IMR-90 (cell line): ENCODE measurements around the gene CEP126. TPM values are rescaled to one million over a fixed set of nuclear protein-coding genes. Genes with fewer than 3 reads are reported as not detected.

ENCODE experiments used
- ATAC-seq: fragments of 200-7000 bp; cut with Tn5 transposase; 2 replicates; pipeline ENCODE4 v1.9.1; 2020; ENCODE audit warnings: low read depth, mild to moderate bottlenecking, moderate library complexity
- BruUV-seq: library from RNA; stranded (reverse); fragments of 400-500 nt; replicated peaks from 2 replicates; lab custom pipeline; 2021; lab: Mats Ljungman, UMichigan
- CTCF ChIA-PET: fragments of 300-600 bp; formaldehyde crosslinking; extraction: SDS; loops from one replicate; lab custom pipeline; 2021; ENCODE audit warnings: antibody characterized with exemption; lab: Yijun Ruan, JAX
- POLR2A ChIA-PET: fragments of 300-600 bp; sonication (Branson Sonifier 250); formaldehyde crosslinking; loops from one replicate; lab custom pipeline; 2022; ENCODE audit warnings: antibody characterized with exemption; ENCODE audit not compliant: unreplicated experiment; lab: Charles Lee
- DNase-seq: peaks from one replicate; pipeline ENCODE4 v3.0.0; 2013
- H2AFZ ChIP-seq: replicated peaks from 2 replicates; pipeline ENCODE3; 2013; ENCODE audit warnings: low read length, mild to moderate bottlenecking; ENCODE audit not compliant: poor library complexity
- H2AK5ac ChIP-seq: 2 replicates; pipeline ENCODE4 v1.6.1; 2013; ENCODE audit warnings: low read depth, low read length, inconsistent platforms
- H2AK9ac ChIP-seq: replicated peaks from 2 replicates; pipeline ENCODE3; 2013; ENCODE audit warnings: mild to moderate bottlenecking, low read depth, low read length, moderate library complexity; ENCODE audit not compliant: poor library complexity
- H2BK120ac ChIP-seq: 2 replicates; pipeline ENCODE4 v1.6.1; 2013; ENCODE audit warnings: low read depth, low read length, inconsistent platforms
- H2BK15ac ChIP-seq: 3 replicates; pipeline ENCODE4 v1.6.1; 2013; ENCODE audit warnings: low read depth, low read length, inconsistent platforms
- H2BK20ac ChIP-seq: 2 replicates; pipeline ENCODE4 v1.6.1; 2013; ENCODE audit warnings: low read depth, mild to moderate bottlenecking, inconsistent platforms, low read length, moderate library complexity
- H2BK5ac ChIP-seq: 2 replicates; pipeline ENCODE4 v1.6.1; 2013; ENCODE audit warnings: mild to moderate bottlenecking, low read depth, low read length, inconsistent platforms; ENCODE audit not compliant: poor library complexity, severe bottlenecking
- H3K14ac ChIP-seq: replicated peaks from 2 replicates; pipeline ENCODE4 v1.6.1; 2013; ENCODE audit warnings: low read depth, low read length, inconsistent platforms
- H3K18ac ChIP-seq: 2 replicates; pipeline ENCODE4 v1.6.1; 2013; ENCODE audit warnings: low read depth, low read length, control low read depth
- H3K23ac ChIP-seq: 2 replicates; pipeline ENCODE4 v1.6.1; 2013; ENCODE audit warnings: low read depth, low read length, inconsistent platforms
- H3K27ac ChIP-seq: 2 replicates; pipeline ENCODE4 v1.5.1; 2013; ENCODE audit warnings: mild to moderate bottlenecking, control low read depth, low read length; ENCODE audit not compliant: insufficient read depth
- H3K27me3 ChIP-seq: 2 replicates; pipeline ENCODE4 v1.6.1; 2013; ENCODE audit warnings: low read length; ENCODE audit not compliant: control insufficient read depth, insufficient read depth
- H3K36me3 ChIP-seq: 2 replicates; pipeline ENCODE4 v1.6.1; 2013; ENCODE audit warnings: low read length, mixed read lengths; ENCODE audit not compliant: control insufficient read depth, insufficient read depth
- H3K4ac ChIP-seq: 2 replicates; pipeline ENCODE4 v1.6.1; 2013; ENCODE audit warnings: low read depth, low read length, inconsistent platforms
- H3K4me1 ChIP-seq: 2 replicates; pipeline ENCODE4 v1.6.1; 2013; ENCODE audit warnings: low read length, mixed read lengths; ENCODE audit not compliant: control insufficient read depth, insufficient read depth
- H3K4me2 ChIP-seq: 2 replicates; pipeline ENCODE4 v1.6.1; 2013; ENCODE audit warnings: low read depth, mild to moderate bottlenecking, control low read depth, low read length, moderate library complexity
- H3K4me3 ChIP-seq: 2 replicates; pipeline ENCODE4 v1.5.1; 2013; ENCODE audit warnings: low read depth, mild to moderate bottlenecking, control low read depth, low read length, moderate library complexity; ENCODE audit not compliant: insufficient read depth
- H3K56ac ChIP-seq: 2 replicates; pipeline ENCODE4 v1.6.1; 2013; ENCODE audit warnings: low read length, inconsistent platforms; ENCODE audit not compliant: insufficient read depth; ENCODE audit errors: extremely low read depth
- H3K79me1 ChIP-seq, 2 experiments: 2 replicates each; pipeline ENCODE4 v1.6.1; 2013; ENCODE audit warnings: low read length in 2 of 2, inconsistent platforms in 1 of 2, low read depth in 1 of 2
- H3K9ac ChIP-seq: 2 replicates; pipeline ENCODE4 v1.6.1; 2013; ENCODE audit warnings: low read depth, low read length, control low read depth
- H3K9me1 ChIP-seq: 2 replicates; pipeline ENCODE4 v1.6.1; 2013; ENCODE audit warnings: low read length, inconsistent platforms; ENCODE audit not compliant: insufficient read depth
- H3K9me3 ChIP-seq: 2 replicates; pipeline ENCODE4 v1.6.1; 2013; ENCODE audit warnings: low read length; ENCODE audit not compliant: control insufficient read depth, insufficient read depth
- H4K20me1 ChIP-seq: 2 replicates; pipeline ENCODE4 v1.6.1; 2013; ENCODE audit warnings: low read length, inconsistent platforms; ENCODE audit not compliant: insufficient read depth
- H4K5ac ChIP-seq: 2 replicates; pipeline ENCODE4 v1.6.1; 2013; ENCODE audit warnings: mild to moderate bottlenecking, low read depth, low read length, control low read depth
- H4K8ac ChIP-seq, 2 experiments: 2 replicates each; pipeline ENCODE4 v1.6.1; 2013; ENCODE audit warnings: low read depth in 2 of 2, low read length in 2 of 2, control low read depth in 1 of 2, inconsistent platforms in 1 of 2
- H4K91ac ChIP-seq: 2 replicates; pipeline ENCODE4 v1.6.1; 2013; ENCODE audit warnings: low read depth, low read length, inconsistent platforms; ENCODE audit not compliant: insufficient read depth
- BHLHE40 ChIP-seq: fragments of 150-350 bp; IDR thresholded peaks from 2 replicates; pipeline ENCODE4 v1.6.1; 2016; ENCODE audit warnings: mild to moderate bottlenecking, low read depth, low read length
- CEBPB ChIP-seq: IDR thresholded peaks from 2 replicates; pipeline ENCODE4 v1.6.1; 2012; ENCODE audit warnings: low read depth, low read length, improper control_type of control experiment
- CHD1 ChIP-seq: IDR thresholded peaks from 2 replicates; pipeline ENCODE4 v1.6.1; 2012; ENCODE audit warnings: low read depth, low read length, improper control_type of control experiment
- FOS ChIP-seq: fragments of 150-350 bp; IDR thresholded peaks from 2 replicates; pipeline ENCODE4 v1.6.1; 2016; ENCODE audit warnings: low read depth, low read length
- MAFK ChIP-seq: IDR thresholded peaks from 2 replicates; pipeline ENCODE4 v1.6.1; 2012; ENCODE audit warnings: low read depth, low read length, improper control_type of control experiment
- MAZ ChIP-seq: IDR thresholded peaks from 2 replicates; pipeline ENCODE4 v1.6.1; 2012; ENCODE audit warnings: low read depth, mild to moderate bottlenecking, low read length, improper control_type of control experiment, moderate library complexity, borderline replicate concordance
- MXI1 ChIP-seq: IDR thresholded peaks from 2 replicates; pipeline ENCODE4 v1.6.1; 2012; ENCODE audit warnings: low read depth, mild to moderate bottlenecking, low read length, moderate library complexity, borderline replicate concordance
- NFE2L2 ChIP-seq: fragments of 150-350 bp; IDR thresholded peaks from 2 replicates; pipeline ENCODE4 v1.6.1; 2016; ENCODE audit warnings: low read depth, mild to moderate bottlenecking, low read length
- POLR2A ChIP-seq: IDR thresholded peaks from 2 replicates; pipeline ENCODE4 v1.6.1; 2012; ENCODE audit warnings: mild to moderate bottlenecking, low read depth, low read length
- RAD21 ChIP-seq: IDR thresholded peaks from 2 replicates; pipeline ENCODE4 v1.6.1; 2012; ENCODE audit warnings: low read length, improper control_type of control experiment
- RCOR1 ChIP-seq: IDR thresholded peaks from 2 replicates; pipeline ENCODE4 v1.6.1; 2012; ENCODE audit warnings: mild to moderate bottlenecking, low read length, improper control_type of control experiment; ENCODE audit not compliant: insufficient replicate concordance
- RFX5 ChIP-seq: IDR thresholded peaks from 2 replicates; pipeline ENCODE4 v1.8.0; 2012; ENCODE audit warnings: low read depth, mild to moderate bottlenecking, low read length, moderate library complexity
- SMC3 ChIP-seq: fragments of 150-350 bp; IDR thresholded peaks from 2 replicates; pipeline ENCODE4 v1.6.1; 2016; ENCODE audit warnings: low read depth, mild to moderate bottlenecking, antibody characterized with exemption, low read length, moderate library complexity
- WGBS, 2 experiments: methylation state at CpG; one replicate each; pipeline versions ENCODE4 v1.1.5 to v1.1.7; 2013; ENCODE audit warnings: missing lambda C conversion rate in 2 of 2; ENCODE audit not compliant: insufficient read length in 1 of 2; ENCODE audit errors: extremely low coverage in 2 of 2; 5-methylcytosine and 5-hydroxymethylcytosine counted together
- dilution Hi-C: fragments of 300-500 bp; cut with HindIII; formaldehyde crosslinking; loops from one replicate; pipeline ENCODE4 v1.14.3; 2018; ENCODE audit warnings: low sequenced_read_pairs; ENCODE audit not compliant: unreplicated experiment
- in situ Hi-C: fragments of 300-500 bp; cut with MboI; formaldehyde crosslinking; loops from 3 replicates; pipeline ENCODE4 v1.14.3; 2019; ENCODE audit warnings: low sequenced_read_pairs, inconsistent platforms, mixed read lengths
- intact Hi-C: fragments of 100-400 bp; cut with micrococcal nuclease; formaldehyde crosslinking; loops from 2 replicates; pipeline ENCODE4 v1.10.0; 2022
- polyA plus RNA-seq, 3 experiments: library from polyadenylated mRNA; depleted of rRNA; stranded (reverse); fragments of >200 nt; gene quantifications; 2 replicates each; pipeline ENCODE4 v1.2.3, GENCODE V29; 2012; ENCODE audit warnings: low replicate concordance in 1 of 3
- total RNA-seq: library from RNA; depleted of rRNA; stranded (reverse); fragments of >200 nt; gene quantifications from 2 replicates; pipeline ENCODE4 v1.2.3, GENCODE V29; 2012
- TF ChIP-seq, protein P1 (sequence below): fragments of 150-350 bp; IDR thresholded peaks from 2 replicates; pipeline ENCODE4 v1.6.1; 2016; ENCODE audit warnings: low read depth, mild to moderate bottlenecking, low read length, moderate library complexity, borderline replicate concordance
- TF ChIP-seq, protein P2 (sequence below): fragments of 150-350 bp; IDR thresholded peaks from 2 replicates; pipeline ENCODE4 v1.6.1; 2017; ENCODE audit warnings: mild to moderate bottlenecking, antibody characterized with exemption, low read length, low read depth
- TF ChIP-seq, protein P3 (sequence below): conservative IDR thresholded peaks from 2 replicates; pipeline ENCODE4 v1.5.1; 2012; ENCODE audit warnings: mild to moderate bottlenecking, low read depth, low read length, improper control_type of control experiment

The CEP126 gene
- total and polyA plus RNA-seq, 2 of the 4 experiments (the other 2 are of a cell fraction) = 0.72 to 1.4 TPM

DNA sequence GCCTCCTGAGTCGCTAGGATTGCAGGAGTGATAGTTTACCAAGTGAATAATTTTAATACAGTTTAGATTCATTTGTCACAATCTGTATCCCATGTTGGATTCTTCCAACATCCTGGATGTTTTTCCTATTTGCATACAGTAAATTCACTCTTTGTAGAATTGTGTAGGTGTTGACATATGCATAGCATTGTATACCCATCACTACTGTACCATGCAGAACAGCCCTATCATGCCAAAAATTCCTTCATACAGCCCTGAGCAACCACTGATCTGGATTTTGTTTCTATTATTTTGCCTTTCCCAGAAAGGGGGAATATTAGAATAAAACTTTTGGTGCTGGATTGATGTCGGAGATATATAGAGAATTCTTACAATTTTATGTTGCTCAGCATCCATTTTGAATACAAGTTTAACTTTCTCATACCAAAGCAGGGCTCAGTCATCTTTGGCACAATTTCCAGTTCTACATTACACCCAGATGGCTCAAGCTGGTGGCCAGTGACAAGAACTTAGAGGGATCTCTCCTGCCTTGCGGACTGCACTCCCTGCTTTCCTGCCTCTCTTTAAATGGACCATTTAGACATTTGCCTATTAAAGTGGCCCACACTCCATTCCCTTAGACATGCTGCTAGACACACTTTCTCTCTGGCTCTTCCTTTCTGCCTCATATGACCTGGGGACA is 87.0 kb downstream of the CEP126 start:
- Histone ChIP-seq H4K20me1 (no peaks in the 10 kb centered on the region), H4K91ac (no peak overlapping the region), H2BK5ac (no peak overlapping the region), H2AK9ac (no peak overlapping the region), H3K4me1 (peaks cover under 1% of the 10 kb centered on the region; the same call in 1 of the 2 replicates), H3K18ac (no peak overlapping the region), H3K4ac (no peak overlapping the region), H3K4me3 (no peak overlapping the region), H3K27me3 (no peaks in the 10 kb centered on the region), H2BK20ac (no peak overlapping the region), H3K4me2 (no peak overlapping the region), H3K23ac (no peak overlapping the region), H3K9me1 (peaks cover 5% of the 10 kb centered on the region; the same call in 1 of the 2 replicates), H2AK5ac (no peak overlapping the region), H2AFZ (no peak overlapping the region), H3K14ac (no peak overlapping the region), H2BK120ac (no peak overlapping the region), H3K27ac (no peak overlapping the region), H4K8ac (no peak overlapping the region), H3K36me3 (no peaks in the 10 kb centered on the region), H3K56ac (no peak overlapping the region), H3K79me1 (no peaks in the 10 kb centered on the region), H2BK15ac (no peak overlapping the region), H3K9ac (no peak overlapping the region), H3K9me3 (no peaks in the 10 kb centered on the region), H4K5ac (no peak overlapping the region)
- peak; percentile 35; the same call in 1 of the 2 replicates for ATAC-seq
- POLR2A ChIA-PET = no interaction called here
- DNase-seq = no peak
- in situ Hi-C loops (loop anchor here (5.0 kb wide), 1 partner anchor 134 kb away; no protein-coding TSS in a partner anchor), dilution Hi-C loops (no loop called here), intact Hi-C loops (no loop called here)
- TF ChIP-seq RCOR1 (no peak), FOS (no peak), CEBPB (no peak), MAFK (no peak), SMC3 (no peak), BHLHE40 (no peak), MXI1 (no peak), CHD1 (no peak), POLR2A (no peak), RAD21 (no peak), MAZ (no peak), RFX5 (no peak), NFE2L2 (no peak)
- TF ChIP-seq, protein P1, sequence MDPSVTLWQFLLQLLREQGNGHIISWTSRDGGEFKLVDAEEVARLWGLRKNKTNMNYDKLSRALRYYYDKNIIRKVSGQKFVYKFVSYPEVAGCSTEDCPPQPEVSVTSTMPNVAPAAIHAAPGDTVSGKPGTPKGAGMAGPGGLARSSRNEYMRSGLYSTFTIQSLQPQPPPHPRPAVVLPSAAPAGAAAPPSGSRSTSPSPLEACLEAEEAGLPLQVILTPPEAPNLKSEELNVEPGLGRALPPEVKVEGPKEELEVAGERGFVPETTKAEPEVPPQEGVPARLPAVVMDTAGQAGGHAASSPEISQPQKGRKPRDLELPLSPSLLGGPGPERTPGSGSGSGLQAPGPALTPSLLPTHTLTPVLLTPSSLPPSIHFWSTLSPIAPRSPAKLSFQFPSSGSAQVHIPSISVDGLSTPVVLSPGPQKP = no peak
- TF ChIP-seq, protein P2, sequence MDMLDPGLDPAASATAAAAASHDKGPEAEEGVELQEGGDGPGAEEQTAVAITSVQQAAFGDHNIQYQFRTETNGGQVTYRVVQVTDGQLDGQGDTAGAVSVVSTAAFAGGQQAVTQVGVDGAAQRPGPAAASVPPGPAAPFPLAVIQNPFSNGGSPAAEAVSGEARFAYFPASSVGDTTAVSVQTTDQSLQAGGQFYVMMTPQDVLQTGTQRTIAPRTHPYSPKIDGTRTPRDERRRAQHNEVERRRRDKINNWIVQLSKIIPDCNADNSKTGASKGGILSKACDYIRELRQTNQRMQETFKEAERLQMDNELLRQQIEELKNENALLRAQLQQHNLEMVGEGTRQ = no peak
- TF ChIP-seq, protein P3, sequence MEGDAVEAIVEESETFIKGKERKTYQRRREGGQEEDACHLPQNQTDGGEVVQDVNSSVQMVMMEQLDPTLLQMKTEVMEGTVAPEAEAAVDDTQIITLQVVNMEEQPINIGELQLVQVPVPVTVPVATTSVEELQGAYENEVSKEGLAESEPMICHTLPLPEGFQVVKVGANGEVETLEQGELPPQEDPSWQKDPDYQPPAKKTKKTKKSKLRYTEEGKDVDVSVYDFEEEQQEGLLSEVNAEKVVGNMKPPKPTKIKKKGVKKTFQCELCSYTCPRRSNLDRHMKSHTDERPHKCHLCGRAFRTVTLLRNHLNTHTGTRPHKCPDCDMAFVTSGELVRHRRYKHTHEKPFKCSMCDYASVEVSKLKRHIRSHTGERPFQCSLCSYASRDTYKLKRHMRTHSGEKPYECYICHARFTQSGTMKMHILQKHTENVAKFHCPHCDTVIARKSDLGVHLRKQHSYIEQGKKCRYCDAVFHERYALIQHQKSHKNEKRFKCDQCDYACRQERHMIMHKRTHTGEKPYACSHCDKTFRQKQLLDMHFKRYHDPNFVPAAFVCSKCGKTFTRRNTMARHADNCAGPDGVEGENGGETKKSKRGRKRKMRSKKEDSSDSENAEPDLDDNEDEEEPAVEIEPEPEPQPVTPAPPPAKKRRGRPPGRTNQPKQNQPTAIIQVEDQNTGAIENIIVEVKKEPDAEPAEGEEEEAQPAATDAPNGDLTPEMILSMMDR = no peak
- CTCF ChIA-PET = no interaction called here
- no TSS peak for BruUV-seq
- 100% methylated on average over 1 of the region's 3 CpGs; no CpG with 5 or more reads in 1 of the 2 experiments for WGBS, 2 experiments
